Gastroesophageal sphincter (tissue), 4 donors: ENCODE data around the gene MRPL23. TPM values are rescaled to one million over a fixed set of nuclear protein-coding genes. Genes with fewer than 3 reads are reported as not detected.

Source experiments
- ATAC-seq: fragments of 150-250 bp; one replicate; pipeline ENCODE4 v1.9.1; 2016; ENCODE audit warnings: mild to moderate bottlenecking, moderate library complexity
- H3K27ac ChIP-seq, 4 donors: fragments of 200-600 bp; sonication (generic) in 3 of 4; 1 replicate in 3 of 4; 2 replicates in 1 of 4; pipeline ENCODE4 v1.5.1; 2016 to 2019
- H3K27me3 ChIP-seq: fragments of 200-600 bp; sonication (generic); one replicate; pipeline ENCODE4 v1.5.1; 2019
- H3K36me3 ChIP-seq, 2 donors: fragments of 200-600 bp; sonication (generic); one replicate each; pipeline ENCODE4 v1.5.1; 2019; ENCODE audit warnings: control low read depth in 1 of 2
- H3K4me1 ChIP-seq, 3 donors: fragments of 200-600 bp; sonication (generic); 1 replicate in 2 of 3; 2 replicates in 1 of 3; pipeline ENCODE4 v1.5.1; 2016 to 2019; ENCODE audit warnings: control low read depth in 2 of 3
- H3K4me3 ChIP-seq, 2 donors: fragments of 200-600 bp; sonication (generic); one replicate each; pipeline ENCODE4 v1.5.1; 2019; ENCODE audit warnings: mild to moderate bottlenecking in 1 of 2, moderate library complexity in 1 of 2
- H3K9me3 ChIP-seq, 3 donors: fragments of 200-600 bp; sonication (generic); one replicate each; pipeline ENCODE4 v1.5.1; 2017 to 2019; ENCODE audit warnings: control low read depth in 2 of 3
- CTCF ChIP-seq, 4 experiments: fragments of 200-600 bp in 2 of 4; fragments of 450-650 bp in 2 of 4; sonication (generic) in 1 of 4; IDR thresholded peaks; one replicate each; pipeline ENCODE4 v1.5.1; 2017 to 2019; ENCODE audit warnings: antibody characterized with exemption in 4 of 4, mild to moderate bottlenecking in 2 of 4, moderate library complexity in 2 of 4
- EP300 ChIP-seq: sonication (generic); formaldehyde crosslinking; IDR thresholded peaks from one replicate; pipeline ENCODE4 v1.6.1; 2017; ENCODE audit warnings: antibody characterized with exemption, mild to moderate bottlenecking
- POLR2A ChIP-seq, 2 donors: fragments of 450-650 bp; IDR thresholded peaks; one replicate each; pipeline ENCODE4 v1.6.1; 2017; ENCODE audit warnings: antibody characterized with exemption in 2 of 2, mild to moderate bottlenecking in 2 of 2, moderate library complexity in 1 of 2
- POLR2AphosphoS5 ChIP-seq: sonication (generic); formaldehyde crosslinking; IDR thresholded peaks from one replicate; pipeline ENCODE4 v1.6.1; 2017; ENCODE audit warnings: antibody characterized with exemption
- WGBS, 2 donors: methylation state at CpG; one replicate each; pipeline ENCODE4 v1.1.5; 2018; ENCODE audit warnings: low coverage in 1 of 2; 5-methylcytosine and 5-hydroxymethylcytosine counted together
- total RNA-seq, 4 donors: library from RNA; depleted of rRNA; stranded (reverse); fragments of >200 nt; gene quantifications; one replicate each; pipeline ENCODE4 v1.1.0, GENCODE V29; 2016

MRPL23 gene
- total RNA-seq, 4 donors from 2014 or later = 87.0 to 132 (median 106) TPM

- TF ChIP-seq POLR2A (IDR thresholded peaks at IDR 0.05) (no peak), EP300 (no peak), POLR2AphosphoS5 (no peak), CTCF (IDR thresholded peaks at IDR 0.05) (no peak)
- Histone ChIP-seq H3K4me1 (no peaks in the 10 kb centered on the region), H3K27me3 (no peaks in the 10 kb centered on the region), H3K9me3 (no peaks in the 10 kb centered on the region), H3K36me3 (no peaks in the 10 kb centered on the region), H3K4me3 (no peak overlapping the region), H3K27ac (no peak overlapping the region)
- no CpG with 5 or more reads among the region's 26 CpGs for WGBS, 2 donors
- ATAC-seq = no peak
Measured at GRCh38 chr11:1978720-1979473, 31.8 kb downstream of the MRPL23 start.

GRCh38 chr11:1979607-1980006 lies 32.5 kb downstream of the MRPL23 start:
- no CpG with 5 or more reads among the region's 11 CpGs for WGBS, 2 donors

GRCh38 chr11:1982873-1983600 lies 35.9 kb downstream of the MRPL23 start:
- H3K9me3 ChIP-seq = no peaks in the 10 kb centered on the region
- H3K36me3 ChIP-seq = no peaks in the 10 kb centered on the region
- no CpG with 5 or more reads among the region's 26 CpGs for WGBS, 2 donors
- ATAC-seq = no peak
- no peaks in the 10 kb centered on the region for H3K27me3 ChIP-seq
- TF ChIP-seq POLR2A (IDR thresholded peaks at IDR 0.05) = no peak
- TF ChIP-seq POLR2AphosphoS5 = no peak
- TF ChIP-seq EP300 = no peak
- no peak for TF ChIP-seq CTCF (IDR thresholded peaks at IDR 0.05)
- no peaks in the 10 kb centered on the region for H3K4me1 ChIP-seq
- no peak overlapping the region for H3K4me3 ChIP-seq
- H3K27ac ChIP-seq = no peak overlapping the region

More at GRCh38 chr11:1979607-1980006, 32.5 kb downstream of the MRPL23 start:
- no peak for ATAC-seq
- Histone ChIP-seq H3K4me1 (no peaks in the 10 kb centered on the region), H3K9me3 (no peaks in the 10 kb centered on the region), H3K4me3 (no peak overlapping the region), H3K36me3 (no peaks in the 10 kb centered on the region), H3K27me3 (no peaks in the 10 kb centered on the region), H3K27ac (no peak overlapping the region)
- no peak for TF ChIP-seq CTCF (IDR thresholded peaks at IDR 0.05)
- no peak for TF ChIP-seq EP300
- no peak for TF ChIP-seq POLR2A (IDR thresholded peaks at IDR 0.05)
- no peak for TF ChIP-seq POLR2AphosphoS5

GRCh38 chr11:1983601-1983961 lies 36.4 kb downstream of the MRPL23 start:
- TF ChIP-seq CTCF (IDR thresholded peaks at IDR 0.05) (no peak), EP300 (no peak), POLR2AphosphoS5 (no peak), POLR2A (IDR thresholded peaks at IDR 0.05) (no peak)
- no peak overlapping the region for H3K27ac ChIP-seq
- H3K9me3 ChIP-seq = no peaks in the 10 kb centered on the region
- H3K36me3 ChIP-seq = no peaks in the 10 kb centered on the region
- no peaks in the 10 kb centered on the region for H3K4me1 ChIP-seq
- H3K27me3 ChIP-seq = no peaks in the 10 kb centered on the region
- WGBS, 2 donors = no CpG with 5 or more reads among the region's 12 CpGs
- ATAC-seq = no peak
- H3K4me3 ChIP-seq = no peak overlapping the region

- Histone ChIP-seq H3K4me1 (no peaks in the 10 kb centered on the region), H3K27ac (no peak overlapping the region), H3K9me3 (no peaks in the 10 kb centered on the region), H3K36me3 (no peaks in the 10 kb centered on the region), H3K27me3 (no peaks in the 10 kb centered on the region), H3K4me3 (no peak overlapping the region)
- no peak for TF ChIP-seq POLR2A (IDR thresholded peaks at IDR 0.05)
- no CpG with 5 or more reads among the region's 6 CpGs for WGBS, 2 donors
- ATAC-seq = no peak
Measured at GRCh38 chr11:1987024-1987423, 39.9 kb downstream of the MRPL23 start.
